Limb (tissue), 2 donors: ENCODE results near the gene SHROOM2.
"Not testable (repeated sequence)": the region's sequence is repeated elsewhere in the genome, so short reads cannot be mapped to it uniquely, and the experiment has no call there.

Experiments
- DNase-seq, 2 donors: peaks; one replicate each; pipeline ENCODE4 v3.0.0-alpha.2; 2016; ENCODE audit errors: extremely low spot score in 2 of 2

The SHROOM2 gene

DNA sequence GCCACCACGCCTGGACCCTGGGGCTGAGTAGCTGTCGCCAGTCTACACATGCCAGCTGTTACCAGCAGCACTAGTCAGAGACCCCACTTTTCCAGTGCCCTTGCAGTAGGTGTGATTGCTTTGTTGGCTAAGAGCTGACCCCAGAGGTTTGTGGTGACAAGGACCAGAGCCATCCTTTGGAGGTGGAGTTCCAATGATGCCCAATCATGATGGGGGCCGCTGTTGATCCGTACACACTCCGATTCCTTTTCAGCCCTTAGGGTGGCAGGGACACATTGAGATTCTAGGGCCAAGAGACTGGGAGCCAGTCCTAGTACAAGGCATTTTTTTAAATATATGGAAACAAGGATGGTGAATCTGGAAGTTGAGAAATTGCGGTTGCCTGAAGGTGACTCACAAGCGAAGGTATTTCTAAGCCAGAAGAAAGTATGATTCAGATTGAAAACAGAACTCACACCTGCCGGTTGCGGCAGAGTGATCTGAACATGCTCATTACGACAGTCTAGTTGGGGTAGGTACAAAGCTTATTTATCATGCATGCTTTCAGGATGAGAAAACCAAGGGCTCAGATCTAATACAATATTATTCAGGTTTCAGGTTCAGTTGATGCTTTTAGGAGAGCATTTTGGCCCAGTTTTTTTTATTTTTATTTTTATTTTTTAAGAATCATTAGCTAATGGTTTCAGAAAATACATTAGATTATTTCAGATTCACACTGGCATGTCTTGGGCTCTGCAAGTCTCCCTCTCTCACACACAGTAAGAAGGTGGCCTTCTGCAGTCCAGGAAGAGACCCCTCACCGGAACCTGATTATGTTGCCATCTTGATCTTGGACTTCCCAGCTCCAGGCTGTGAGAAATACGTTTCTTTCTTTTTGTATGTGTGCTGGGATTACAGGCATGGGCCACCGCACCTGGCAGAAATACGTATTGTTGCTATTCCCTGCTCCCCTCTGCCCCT is 43.4 kb downstream of the SHROOM2 start:
- no peak for DNase-seq

GRCh38 chrX:9832811-9833210 is 46.6 kb downstream of the SHROOM2 start:
- no peak for DNase-seq

DNA sequence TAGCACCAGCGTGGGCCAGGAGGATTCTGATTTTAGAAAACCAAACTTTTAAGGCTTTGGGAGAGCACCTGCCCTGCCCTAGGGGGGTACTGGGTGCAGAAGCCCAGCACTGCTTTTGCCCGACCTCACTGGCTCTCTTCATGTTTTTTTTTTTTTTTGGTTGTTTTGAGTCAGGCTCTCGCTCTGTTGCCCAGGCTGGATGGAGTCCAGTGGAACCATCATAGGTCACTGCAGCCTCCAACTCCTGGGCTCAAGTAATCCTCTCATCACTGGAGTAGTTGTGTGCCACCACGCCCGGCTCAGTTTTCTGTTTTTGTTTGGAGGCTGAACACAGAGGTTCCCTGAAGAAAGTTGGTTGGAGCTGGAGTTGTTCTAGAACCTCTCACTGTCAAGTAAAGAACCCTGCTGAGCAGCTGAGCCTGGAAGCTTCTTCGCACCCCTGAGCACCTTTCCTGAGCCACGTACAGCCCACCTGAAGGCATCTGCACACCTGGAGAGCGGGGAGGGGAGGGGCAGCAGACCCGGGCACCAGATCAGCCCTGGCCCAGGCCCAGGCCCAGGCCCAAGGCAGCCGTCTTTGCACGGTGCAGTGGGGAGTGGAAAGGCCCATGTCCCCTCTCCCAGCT is 49.5 kb downstream of the SHROOM2 start:
- no peak for DNase-seq

DNA sequence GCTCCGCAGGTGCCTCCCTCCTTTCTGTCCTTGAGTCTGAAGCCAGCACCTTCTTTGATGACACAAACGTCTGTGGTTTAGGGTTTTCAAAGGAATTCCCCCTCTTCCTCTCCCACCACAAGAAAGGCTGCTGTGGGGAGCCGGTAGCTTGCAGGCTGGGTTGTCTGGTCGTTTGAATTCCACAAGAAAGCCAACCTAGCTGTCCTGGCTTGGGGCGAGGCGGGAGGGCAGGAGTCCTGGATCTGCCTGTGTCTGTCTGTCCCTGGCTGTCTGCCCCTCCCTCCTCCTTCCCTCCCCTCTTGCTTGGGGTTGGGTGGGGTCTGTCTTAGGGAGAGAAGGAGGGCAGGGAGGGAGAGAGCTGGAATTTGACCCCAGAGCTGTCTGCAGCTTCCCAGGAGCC is 56.3 kb downstream of the SHROOM2 start:
- no peak for DNase-seq

- no peak for DNase-seq
These were observed 58.8 kb downstream of the SHROOM2 start for GRCh38 chrX:9844936-9845577.

GRCh38 chrX:9845578-9845952 is 59.3 kb downstream of the SHROOM2 start:
- no peak for DNase-seq

GRCh38 chrX:9846631-9847030 is 60.4 kb downstream of the SHROOM2 start:
- DNase-seq = no peak

DNA sequence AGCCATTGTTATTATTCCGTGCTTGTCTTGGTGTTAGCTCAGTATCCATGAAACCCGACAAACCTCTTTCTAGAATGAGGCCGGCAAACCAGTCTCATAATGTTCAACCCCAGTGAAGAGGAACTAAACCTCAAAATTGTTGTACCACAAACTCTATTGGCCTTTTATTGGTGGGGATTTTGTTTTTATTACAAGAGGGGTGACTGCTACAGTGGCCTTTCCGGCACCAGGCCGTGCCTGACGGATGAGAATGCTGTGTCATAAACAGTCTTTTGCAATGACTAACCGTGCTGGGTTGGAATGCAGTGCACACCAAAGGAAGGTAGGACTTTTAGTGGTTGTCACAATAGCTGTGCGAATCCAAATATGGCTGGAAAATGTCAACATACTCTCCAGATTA is 60.8 kb downstream of the SHROOM2 start:
- no peak for DNase-seq

DNA sequence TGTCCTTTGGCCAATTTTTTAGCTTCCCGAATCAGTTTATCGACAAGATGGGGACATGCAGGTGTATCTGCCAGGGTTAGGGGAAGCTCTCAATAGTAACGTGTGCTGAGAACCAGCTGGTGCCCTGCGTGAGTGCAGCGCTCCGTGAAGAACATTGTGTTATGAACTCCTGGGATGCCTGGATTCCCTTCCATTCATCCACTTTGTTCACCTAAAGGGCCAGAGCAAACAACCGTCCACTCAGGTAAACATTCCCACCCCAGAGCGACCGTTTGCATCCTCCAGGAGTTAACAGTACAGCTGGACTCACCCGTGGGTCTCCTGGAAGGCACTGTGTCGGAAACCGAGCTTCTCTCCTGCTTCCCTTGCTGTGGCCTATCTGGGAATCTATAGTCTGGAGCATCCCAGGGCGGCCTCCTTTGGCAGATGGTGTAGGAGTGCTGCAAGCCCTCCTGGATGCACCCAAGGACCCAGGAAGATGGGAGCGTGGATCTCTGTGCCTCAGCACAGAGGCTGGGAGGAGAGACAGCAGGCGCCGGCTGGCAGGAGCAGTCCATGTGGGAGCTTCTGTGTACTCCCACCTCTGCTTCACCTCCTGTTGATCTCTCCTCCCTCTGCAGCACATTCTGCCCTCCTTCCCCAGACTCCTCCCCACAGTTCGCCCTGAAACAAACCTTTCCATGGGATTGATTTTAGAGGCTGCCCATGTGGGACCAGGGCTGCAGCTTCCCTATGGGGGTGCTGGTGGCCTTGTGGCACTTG is 62.7 kb downstream of the SHROOM2 start:
- no peak for DNase-seq

DNA sequence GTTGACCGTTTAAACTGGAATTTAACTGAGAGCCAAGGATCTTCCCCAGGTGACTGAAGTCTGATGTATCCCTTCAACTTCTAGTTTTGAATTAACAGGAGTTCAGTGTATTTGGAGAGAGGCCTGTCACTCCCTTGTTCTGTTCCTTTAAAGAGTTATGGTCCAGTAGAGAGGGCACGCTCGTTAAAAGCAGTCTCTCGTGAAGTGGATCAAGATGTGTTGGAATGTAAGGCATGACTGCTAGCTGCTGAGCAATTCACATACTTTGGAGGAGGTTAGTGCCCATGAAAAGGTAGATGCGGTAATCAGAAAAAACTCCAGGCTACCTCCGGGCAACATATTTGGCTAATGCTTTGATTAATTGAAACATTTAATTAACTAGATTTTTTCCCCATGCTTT is 65.7 kb downstream of the SHROOM2 start:
- DNase-seq = no peak

- no peak for DNase-seq
These were observed 67.1 kb downstream of the SHROOM2 start for GRCh38 chrX:9853307-9853706.

GRCh38 chrX:9855561-9856283 is 69.5 kb downstream of the SHROOM2 start:
- no peak for DNase-seq

- no peak for DNase-seq
These were observed 70.4 kb downstream of the SHROOM2 start for GRCh38 chrX:9856588-9856987.

DNA sequence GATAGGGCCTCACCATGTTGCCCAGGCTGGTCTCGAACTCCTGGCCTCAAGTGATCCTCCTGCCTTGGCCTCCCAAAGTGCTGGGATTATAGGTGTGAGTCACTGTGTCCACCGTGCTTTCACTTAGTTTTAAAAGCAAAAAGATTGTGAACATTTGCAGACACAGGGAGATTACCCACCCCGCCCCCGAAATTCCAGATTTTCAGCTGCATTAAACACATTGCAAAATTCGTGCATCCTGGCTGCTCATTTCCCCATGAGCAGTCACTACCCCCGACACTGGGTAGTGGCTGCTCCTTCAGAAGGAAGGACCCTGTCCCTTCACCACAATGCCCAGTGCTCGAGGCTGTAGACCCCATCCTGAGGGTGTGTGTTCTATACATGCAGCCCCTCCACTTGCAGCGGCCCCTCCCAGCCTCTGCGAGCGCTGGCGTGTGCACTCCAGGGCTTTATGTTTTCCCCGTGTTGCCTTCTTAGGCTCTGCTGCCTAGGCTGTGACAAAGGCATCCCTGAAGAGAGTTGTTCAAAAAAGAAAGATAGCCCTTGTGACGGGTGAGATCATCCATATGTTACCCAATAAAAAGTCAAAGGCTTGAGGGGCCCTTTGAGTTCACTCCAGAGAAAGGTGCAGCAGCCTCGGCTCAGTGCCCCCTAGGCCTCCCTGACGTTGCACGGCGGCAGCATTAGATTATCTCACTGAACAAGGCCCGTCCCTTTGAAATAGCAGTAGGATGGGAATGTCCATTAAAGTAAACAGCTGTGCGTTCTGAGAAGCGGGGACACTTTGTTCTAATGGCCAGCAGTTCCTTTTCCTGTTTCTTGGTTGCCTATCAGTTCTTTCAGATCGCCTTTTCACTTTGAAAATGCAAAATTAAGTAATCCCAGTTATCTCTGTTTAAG is 71.6 kb downstream of the SHROOM2 start:
- DNase-seq = no peak

GRCh38 chrX:9858684-9859083 is 72.5 kb downstream of the SHROOM2 start:
- DNase-seq = not testable (repeated sequence)

DNA sequence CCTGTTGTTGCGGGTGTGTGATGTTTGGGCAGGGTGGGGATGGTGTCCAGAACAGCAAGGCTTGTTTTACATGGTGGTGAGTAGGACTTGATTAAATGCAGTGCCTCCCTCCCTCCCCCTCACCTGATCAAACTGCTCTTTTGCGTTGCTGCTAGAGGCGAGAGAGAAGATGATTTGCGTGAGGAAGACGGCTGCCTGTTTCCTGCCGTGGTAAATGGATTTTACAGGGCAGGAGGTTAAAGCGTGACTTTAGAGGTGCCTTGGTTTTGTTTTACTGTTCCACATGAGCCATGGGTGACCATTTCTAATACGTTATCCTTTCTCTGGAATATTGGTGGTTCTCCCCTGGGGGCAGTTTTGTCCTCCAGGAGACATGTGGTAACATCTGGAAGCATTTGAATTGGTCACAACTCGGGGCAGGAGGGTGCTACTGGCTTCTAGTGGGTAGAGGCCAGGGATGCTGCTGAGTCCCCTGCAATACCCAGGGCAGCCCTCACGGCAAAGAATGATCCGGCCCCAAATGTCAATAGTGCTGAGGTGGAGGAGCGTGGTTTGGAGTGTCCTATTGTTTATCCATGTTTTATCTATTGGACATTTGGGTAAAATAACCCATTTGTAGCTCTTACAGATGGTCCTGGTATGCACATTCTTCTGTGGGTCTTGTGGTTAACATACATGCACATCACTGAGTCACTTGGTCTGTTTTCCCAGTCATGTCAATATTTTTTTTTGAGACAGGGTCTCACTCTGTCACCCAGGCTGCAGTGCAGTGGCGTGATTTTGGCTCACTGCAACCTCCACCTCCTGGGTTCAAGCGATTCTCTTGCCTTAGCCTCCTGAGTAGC is 73.7 kb downstream of the SHROOM2 start:
- no peak for DNase-seq

DNA sequence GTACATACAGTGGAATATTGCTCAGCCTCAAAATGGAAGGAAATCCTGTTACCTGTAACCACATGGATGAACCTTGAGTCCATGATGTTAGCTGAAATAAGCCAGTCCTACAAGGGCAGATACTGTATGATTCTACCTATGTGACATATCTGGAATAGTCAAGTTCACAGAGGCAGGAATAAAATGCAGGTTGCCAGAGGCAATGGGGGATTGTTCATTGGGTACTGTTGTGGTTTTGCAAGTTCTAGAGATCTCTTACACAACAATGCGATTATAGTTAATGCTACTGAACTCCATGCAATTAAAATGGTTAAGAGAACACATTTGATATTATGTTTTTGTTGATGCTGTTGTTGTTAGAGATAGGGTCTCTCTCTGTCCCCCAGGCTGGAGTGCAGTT is 74.6 kb downstream of the SHROOM2 start:
- DNase-seq = no peak

DNA sequence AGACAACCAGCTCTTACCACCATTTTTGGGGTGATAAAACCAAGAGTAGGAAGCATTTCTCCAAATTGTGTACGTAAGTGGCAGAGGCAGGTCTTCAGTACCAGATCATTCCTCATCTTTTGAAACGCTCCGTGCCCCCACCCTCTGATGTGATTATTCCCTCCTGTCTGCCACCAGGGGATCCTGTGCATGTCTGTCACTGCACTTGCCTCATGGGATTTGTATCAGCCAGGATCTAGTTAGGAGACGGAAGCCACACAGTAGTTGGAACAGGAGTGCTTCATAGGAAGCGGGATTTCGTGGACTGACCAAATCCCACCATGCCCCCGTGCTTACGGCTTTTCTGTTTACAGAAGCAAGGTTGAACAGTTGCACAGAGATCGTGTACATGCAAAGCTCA is 75.5 kb downstream of the SHROOM2 start:
- DNase-seq = no peak

DNA sequence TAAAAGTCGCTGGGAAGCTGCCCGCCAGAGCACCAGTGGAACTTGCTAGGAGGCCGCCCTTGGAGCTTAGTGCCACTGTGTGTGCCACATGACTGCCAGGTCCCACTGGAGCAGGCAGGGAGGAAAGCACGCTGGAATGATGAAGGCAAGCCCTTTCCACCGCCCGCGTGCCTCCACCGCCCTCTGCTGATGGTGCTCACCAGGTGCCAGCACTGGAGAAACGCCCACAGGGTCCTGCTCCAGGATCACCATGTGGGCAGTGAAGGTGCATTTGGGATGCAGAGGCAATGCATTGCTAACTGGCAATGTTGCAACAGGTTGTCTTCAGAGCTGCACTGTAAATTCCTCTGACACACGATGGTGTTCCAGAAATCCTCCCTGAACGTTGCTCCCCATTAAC is 76.3 kb downstream of the SHROOM2 start:
- DNase-seq = no peak
